Endothelial cell (in vitro differentiated cells): Measurements from ENCODE around the gene TMUB2. TPM values are rescaled to one million over a fixed set of nuclear protein-coding genes. Genes with fewer than 3 reads are reported as not detected.
A peak's percentile ranks its signal among the peaks of the same experiment; 100 is the strongest.

Experiments used
- DNase-seq: peaks from one replicate; pipeline ENCODE4 v3.0.0; 2021; ENCODE audit warnings: low spot score
- H3K27ac Mint-ChIP-seq: one replicate; pipeline ENCODE4 v1.8.0; 2021; ENCODE audit warnings: mixed read lengths, inconsistent platforms; ENCODE audit not compliant: unreplicated experiment
- H3K27me3 Mint-ChIP-seq: one replicate; pipeline ENCODE4 v1.8.0; 2021; ENCODE audit warnings: mild to moderate bottlenecking, moderate library complexity, mixed read lengths, inconsistent platforms; ENCODE audit not compliant: unreplicated experiment
- H3K36me3 Mint-ChIP-seq: one replicate; pipeline ENCODE4 v1.8.0; 2021; ENCODE audit warnings: mild to moderate bottlenecking, low read depth, mixed read lengths, inconsistent platforms; ENCODE audit not compliant: unreplicated experiment
- H3K4me1 Mint-ChIP-seq: one replicate; pipeline ENCODE4 v1.8.0; 2021; ENCODE audit warnings: mild to moderate bottlenecking, mixed read lengths, inconsistent platforms; ENCODE audit not compliant: unreplicated experiment
- H3K4me3 Mint-ChIP-seq: one replicate; pipeline ENCODE4 v1.8.0; 2021; ENCODE audit warnings: mild to moderate bottlenecking, mixed read lengths, inconsistent platforms; ENCODE audit not compliant: unreplicated experiment
- H3K9me3 Mint-ChIP-seq: one replicate; pipeline ENCODE4 v1.8.0; 2021; ENCODE audit warnings: mixed read lengths, inconsistent platforms; ENCODE audit not compliant: unreplicated experiment
- total RNA-seq: library from RNA; stranded (reverse); fragmentation: NEBNext Ultra II Directional; extraction: Animal tissue kit (Norgen Biotek cat#: 25700); gene quantifications from one replicate; pipeline ENCODE4 v1.2.1, GENCODE V29; 2021; ENCODE audit not compliant: unreplicated experiment
- TF ChIP-seq, protein P1 (sequence below): fragments of 200-600 bp; sonication (generic); IDR thresholded peaks from one replicate; pipeline ENCODE4 v1.5.0; 2021; ENCODE audit warnings: antibody characterized with exemption; ENCODE audit not compliant: unreplicated experiment

Gene TMUB2
- total RNA-seq, 1 donor from 2014 or later = 39.2 TPM

GRCh38 chr17:44223541-44224071 lies 36.8 kb downstream of the TMUB2 start:
- DNase-seq = no peak
- H3K4me3 Mint-ChIP-seq = peak overlapping the region; percentile 69
- H3K36me3 Mint-ChIP-seq = no peaks in the 10 kb centered on the region
- H3K27me3 Mint-ChIP-seq = peaks cover 9% of the 10 kb centered on the region
- TF ChIP-seq, protein P1, sequence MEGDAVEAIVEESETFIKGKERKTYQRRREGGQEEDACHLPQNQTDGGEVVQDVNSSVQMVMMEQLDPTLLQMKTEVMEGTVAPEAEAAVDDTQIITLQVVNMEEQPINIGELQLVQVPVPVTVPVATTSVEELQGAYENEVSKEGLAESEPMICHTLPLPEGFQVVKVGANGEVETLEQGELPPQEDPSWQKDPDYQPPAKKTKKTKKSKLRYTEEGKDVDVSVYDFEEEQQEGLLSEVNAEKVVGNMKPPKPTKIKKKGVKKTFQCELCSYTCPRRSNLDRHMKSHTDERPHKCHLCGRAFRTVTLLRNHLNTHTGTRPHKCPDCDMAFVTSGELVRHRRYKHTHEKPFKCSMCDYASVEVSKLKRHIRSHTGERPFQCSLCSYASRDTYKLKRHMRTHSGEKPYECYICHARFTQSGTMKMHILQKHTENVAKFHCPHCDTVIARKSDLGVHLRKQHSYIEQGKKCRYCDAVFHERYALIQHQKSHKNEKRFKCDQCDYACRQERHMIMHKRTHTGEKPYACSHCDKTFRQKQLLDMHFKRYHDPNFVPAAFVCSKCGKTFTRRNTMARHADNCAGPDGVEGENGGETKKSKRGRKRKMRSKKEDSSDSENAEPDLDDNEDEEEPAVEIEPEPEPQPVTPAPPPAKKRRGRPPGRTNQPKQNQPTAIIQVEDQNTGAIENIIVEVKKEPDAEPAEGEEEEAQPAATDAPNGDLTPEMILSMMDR = no peak
- peaks cover 17% of the 10 kb centered on the region for H3K4me1 Mint-ChIP-seq
- H3K27ac Mint-ChIP-seq = no peak overlapping the region
- no peaks in the 10 kb centered on the region for H3K9me3 Mint-ChIP-seq

- Mint-ChIP-seq H3K4me1 (peaks cover 13% of the 10 kb centered on the region), H3K27me3 (no peaks in the 10 kb centered on the region), H3K4me3 (no peak overlapping the region), H3K27ac (no peak overlapping the region), H3K9me3 (no peaks in the 10 kb centered on the region), H3K36me3 (no peaks in the 10 kb centered on the region)
- no peak for DNase-seq
- TF ChIP-seq, protein P1 = no peak
Observed at GRCh38 chr17:44229090-44229489, 42.3 kb downstream of the TMUB2 start.

GRCh38 chr17:44230140-44230539 lies 43.4 kb downstream of the TMUB2 start:
- peaks cover 17% of the 10 kb centered on the region for H3K4me1 Mint-ChIP-seq
- H3K4me3 Mint-ChIP-seq = no peak overlapping the region
- DNase-seq = no peak
- TF ChIP-seq, protein P1 = no peak
- H3K9me3 Mint-ChIP-seq = no peaks in the 10 kb centered on the region
- H3K27me3 Mint-ChIP-seq = no peaks in the 10 kb centered on the region
- peak overlapping the region; percentile 75 for H3K27ac Mint-ChIP-seq
- H3K36me3 Mint-ChIP-seq = no peaks in the 10 kb centered on the region

DNA sequence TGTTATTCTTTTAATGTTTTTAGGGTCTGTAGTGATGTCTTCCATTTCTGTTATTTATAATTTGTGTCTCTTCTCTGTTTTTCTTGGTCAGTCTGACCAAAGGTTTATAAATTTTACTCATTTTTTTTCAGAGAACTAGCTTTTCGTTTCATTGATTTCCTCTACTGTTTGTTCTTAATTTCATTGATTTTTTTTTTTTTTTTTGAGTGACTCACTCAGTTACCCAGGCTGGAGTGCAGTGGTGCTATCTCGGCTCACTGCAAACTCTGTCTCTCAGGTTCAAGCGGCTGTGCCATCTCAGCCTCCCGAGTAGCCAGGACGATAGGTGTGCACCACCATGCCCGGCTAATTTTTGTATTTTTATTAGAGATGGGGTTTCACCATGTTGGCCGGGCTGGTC lies 45.3 kb downstream of the TMUB2 start:
- DNase-seq = no peak
- Mint-ChIP-seq H3K27me3 (peaks cover 2% of the 10 kb centered on the region), H3K27ac (no peak overlapping the region), H3K4me3 (no peak overlapping the region), H3K9me3 (no peaks in the 10 kb centered on the region), H3K4me1 (peaks cover 18% of the 10 kb centered on the region), H3K36me3 (no peaks in the 10 kb centered on the region)
- TF ChIP-seq, protein P1 = no peak

DNA sequence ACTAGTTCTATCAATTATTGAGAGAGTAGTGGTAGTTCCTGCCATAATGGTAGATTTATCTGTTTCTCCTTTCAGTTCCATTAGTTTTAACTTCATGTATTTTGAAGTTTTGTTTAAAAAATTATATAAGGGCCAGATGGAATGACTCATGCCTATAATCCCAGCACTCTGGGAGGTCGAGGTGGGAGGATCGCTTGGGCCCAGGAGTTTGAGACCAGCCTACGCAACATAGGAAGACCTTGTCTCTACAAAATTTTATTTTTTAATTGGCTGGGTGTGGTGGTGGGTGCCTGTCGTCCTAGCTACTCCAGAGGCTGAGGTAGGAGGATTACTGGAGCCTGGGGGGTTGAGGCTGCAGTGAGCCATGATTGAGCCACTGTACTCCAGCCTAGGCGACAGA lies 46.8 kb downstream of the TMUB2 start:
- TF ChIP-seq, protein P1 = no peak
- no peak for DNase-seq
- no peak overlapping the region for H3K27ac Mint-ChIP-seq
- no peaks in the 10 kb centered on the region for H3K9me3 Mint-ChIP-seq
- H3K4me1 Mint-ChIP-seq = peaks cover 18% of the 10 kb centered on the region
- H3K4me3 Mint-ChIP-seq = no peak overlapping the region
- no peaks in the 10 kb centered on the region for H3K36me3 Mint-ChIP-seq
- peaks cover 2% of the 10 kb centered on the region for H3K27me3 Mint-ChIP-seq
